ENCODE data around the gene HOXC10. TPM values are rescaled to one million over a fixed set of nuclear protein-coding genes. Genes with fewer than 3 reads are reported as not detected.

Gene HOXC10
- total RNA-seq, 1 donor from 2014 or later, result 0.96 TPM

- peaks cover 96% of the 10 kb centered on the region for H3K27me3 Mint-ChIP-seq (ENCODE audit: low read depth)
- no peak for DNase-seq (ENCODE audit: low spot score in 2 of 2, unreplicated experiment in 2 of 2)
- TF ChIP-seq CTCF (IDR thresholded peaks at IDR 0.05; ENCODE audit: unreplicated experiment), result no peak
- peak overlapping the region; percentile 8 for H3K27ac Mint-ChIP-seq
- H3K9me3 Mint-ChIP-seq, result no peaks in the 10 kb centered on the region
- H3K36me3 Mint-ChIP-seq, result peaks cover 3% of the 10 kb centered on the region
- peak overlapping the region; percentile 71 for H3K4me3 Mint-ChIP-seq
- peaks cover 34% of the 10 kb centered on the region for H3K4me1 Mint-ChIP-seq
Observed at GRCh38 chr12:54004841-54005530, 20.0 kb downstream of the HOXC10 start.

- peak overlapping the region; percentile 8 for H3K27ac Mint-ChIP-seq
- H3K4me3 Mint-ChIP-seq, result peak overlapping the region; percentile 71
- no peaks in the 10 kb centered on the region for H3K9me3 Mint-ChIP-seq
- no peak for DNase-seq (ENCODE audit: low spot score in 2 of 2, unreplicated experiment in 2 of 2)
- peaks cover 96% of the 10 kb centered on the region for H3K27me3 Mint-ChIP-seq (ENCODE audit: low read depth)
- no peak for TF ChIP-seq CTCF (IDR thresholded peaks at IDR 0.05; ENCODE audit: unreplicated experiment)
- peaks cover 36% of the 10 kb centered on the region for H3K4me1 Mint-ChIP-seq
- H3K36me3 Mint-ChIP-seq, result peaks cover 3% of the 10 kb centered on the region
Observed at GRCh38 chr12:54005531-54005852, 20.5 kb downstream of the HOXC10 start.

- TF ChIP-seq CTCF (IDR thresholded peaks at IDR 0.05; ENCODE audit: unreplicated experiment), result peak; percentile 99
- Mint-ChIP-seq H3K27me3 (ENCODE audit: low read depth) (peaks cover 96% of the 10 kb centered on the region), H3K36me3 (peaks cover 3% of the 10 kb centered on the region), H3K4me3 (peak overlapping the region; percentile 71), H3K27ac (peak overlapping the region; percentile 79), H3K4me1 (peaks cover 40% of the 10 kb centered on the region), H3K9me3 (no peaks in the 10 kb centered on the region)
- peak; percentile 80 to 95 for DNase-seq (ENCODE audit: low spot score in 2 of 2, unreplicated experiment in 2 of 2)
Observed at GRCh38 chr12:54005853-54006558, 21.1 kb downstream of the HOXC10 start.

GRCh38 chr12:54006559-54007220 lies 21.7 kb downstream of the HOXC10 start:
- Mint-ChIP-seq H3K36me3 (peaks cover 4% of the 10 kb centered on the region), H3K27me3 (ENCODE audit: low read depth) (peaks cover 96% of the 10 kb centered on the region), H3K4me1 (peaks cover 46% of the 10 kb centered on the region), H3K9me3 (no peaks in the 10 kb centered on the region), H3K27ac (peak overlapping the region; percentile 26), H3K4me3 (peak overlapping the region; percentile 71)
- no peak for DNase-seq (ENCODE audit: low spot score in 2 of 2, unreplicated experiment in 2 of 2)
- no peak for TF ChIP-seq CTCF (IDR thresholded peaks at IDR 0.05; ENCODE audit: unreplicated experiment)

GRCh38 chr12:54007538-54008259 lies 22.8 kb downstream of the HOXC10 start:
- Mint-ChIP-seq H3K4me1 (peaks cover 44% of the 10 kb centered on the region), H3K27ac (no peak overlapping the region), H3K9me3 (no peaks in the 10 kb centered on the region), H3K4me3 (peak overlapping the region; percentile 43), H3K27me3 (ENCODE audit: low read depth) (peaks cover 96% of the 10 kb centered on the region), H3K36me3 (peaks cover 2% of the 10 kb centered on the region)
- TF ChIP-seq CTCF (IDR thresholded peaks at IDR 0.05; ENCODE audit: unreplicated experiment), result no peak
- no peak for DNase-seq (ENCODE audit: low spot score in 2 of 2, unreplicated experiment in 2 of 2)

All from mesothelial cell of epicardium (in vitro differentiated cells).